Hindlimb muscle (tissue), 1 donor: Measurements from ENCODE around the gene PAPSS1. TPM values are rescaled to one million over a fixed set of nuclear protein-coding genes. Genes with fewer than 3 reads are reported as not detected.
"Not testable (repeated sequence)": the region's sequence is repeated elsewhere in the genome, so short reads cannot be mapped to it uniquely, and the experiment has no call there.

Experiments
- DNase-seq: peaks from one replicate; pipeline ENCODE4 v3.0.0-alpha.2; 2013
- polyA plus RNA-seq: library from polyadenylated mRNA; unstranded; fragments of 120-200 nt; gene quantifications from one replicate; pipeline ENCODE4 v1.2.1, GENCODE V29; 2013; ENCODE audit not compliant: insufficient read length

Gene PAPSS1
- polyA plus RNA-seq, 1 donor, result 54.2 TPM

GRCh38 chr4:107689912-107690587 lies 30.0 kb downstream of the PAPSS1 start:
- no peak for DNase-seq

- DNase-seq, result no peak
These were observed 31.6 kb downstream of the PAPSS1 start for GRCh38 chr4:107688421-107688820.

GRCh38 chr4:107685740-107686139 lies 34.3 kb downstream of the PAPSS1 start:
- DNase-seq, result no peak

- DNase-seq, result no peak
These were observed 36.2 kb downstream of the PAPSS1 start for GRCh38 chr4:107683873-107684272.

- DNase-seq, result no peak
These were observed 37.7 kb downstream of the PAPSS1 start for GRCh38 chr4:107682306-107682705.

GRCh38 chr4:107669068-107669467 lies 51.0 kb downstream of the PAPSS1 start:
- no peak for DNase-seq

GRCh38 chr4:107666134-107666533 lies 53.9 kb downstream of the PAPSS1 start:
- DNase-seq, result peak; percentile 26

GRCh38 chr4:107665001-107665400 lies 55.0 kb downstream of the PAPSS1 start:
- DNase-seq, result no peak

GRCh38 chr4:107658400-107659336 lies 61.4 kb downstream of the PAPSS1 start:
- DNase-seq, result no peak

- DNase-seq, result no peak
These were observed 64.7 kb downstream of the PAPSS1 start for GRCh38 chr4:107655289-107655688.

- DNase-seq, result no peak
These were observed 65.3 kb downstream of the PAPSS1 start for GRCh38 chr4:107654694-107655093.

- not testable (repeated sequence) for DNase-seq
These were observed 68.6 kb downstream of the PAPSS1 start for GRCh38 chr4:107651408-107651807.

- DNase-seq, result no peak
These were observed 69.8 kb downstream of the PAPSS1 start for GRCh38 chr4:107650251-107650650.

- DNase-seq, result no peak
These were observed 71.6 kb downstream of the PAPSS1 start for GRCh38 chr4:107648178-107648991.

- no peak for DNase-seq
These were observed 72.4 kb downstream of the PAPSS1 start for GRCh38 chr4:107647591-107647990.

- DNase-seq, result no peak
These were observed 74.4 kb downstream of the PAPSS1 start for GRCh38 chr4:107645604-107646003.

GRCh38 chr4:107643021-107643420 lies 77.0 kb downstream of the PAPSS1 start:
- no peak for DNase-seq

GRCh38 chr4:107640878-107641277 lies 79.2 kb downstream of the PAPSS1 start:
- DNase-seq, result no peak

GRCh38 chr4:107640197-107640596 lies 79.8 kb downstream of the PAPSS1 start:
- no peak for DNase-seq

- DNase-seq, result no peak
These were observed 84.3 kb downstream of the PAPSS1 start for GRCh38 chr4:107635735-107636134.

GRCh38 chr4:107631560-107631959 lies 88.5 kb downstream of the PAPSS1 start:
- DNase-seq, result peak; percentile 61

GRCh38 chr4:107630185-107630705 lies 89.8 kb downstream of the PAPSS1 start:
- no peak for DNase-seq

GRCh38 chr4:107629318-107629717 lies 90.7 kb downstream of the PAPSS1 start:
- DNase-seq, result no peak
